ENCODE measurements around the gene SLC9A5.
A peak's percentile ranks its signal among the peaks of the same experiment; 100 is the strongest.

Gene SLC9A5

DNA sequence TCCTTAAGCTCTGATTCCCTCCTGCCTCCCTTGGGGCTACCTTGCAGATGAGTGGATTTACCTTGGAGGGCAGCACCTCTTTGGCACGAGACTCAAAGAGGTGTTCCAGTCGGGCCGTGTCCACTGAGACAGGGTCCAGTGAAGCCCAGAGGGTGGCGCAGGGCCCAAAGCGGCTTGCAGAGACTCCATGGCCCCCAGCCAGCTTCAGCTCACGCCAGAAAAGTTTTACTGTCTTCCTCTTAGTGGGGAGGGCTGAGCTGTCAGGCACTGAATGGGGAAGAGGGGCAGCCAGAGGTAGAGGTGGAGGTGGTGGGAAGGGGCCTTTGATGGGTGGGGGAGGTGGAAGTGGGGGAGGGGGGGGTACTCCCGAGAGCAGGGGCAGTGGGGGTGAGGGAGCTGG is 15.2 kb upstream of the SLC9A5 start:
- H2AFZ ChIP-seq (ENCODE audit: low read depth, low read length) = no peak overlapping the region
- peaks cover 13% of the 10 kb centered on the region; the same call in 1 of the 2 replicates for H4K20me1 ChIP-seq (ENCODE audit: insufficient read depth, low read length)
- no peak for TF ChIP-seq EZH2 (IDR thresholded peaks at IDR 0.05; ENCODE audit: borderline replicate concordance, low read depth, low read length, severe bottlenecking)
- TF ChIP-seq, protein P1, sequence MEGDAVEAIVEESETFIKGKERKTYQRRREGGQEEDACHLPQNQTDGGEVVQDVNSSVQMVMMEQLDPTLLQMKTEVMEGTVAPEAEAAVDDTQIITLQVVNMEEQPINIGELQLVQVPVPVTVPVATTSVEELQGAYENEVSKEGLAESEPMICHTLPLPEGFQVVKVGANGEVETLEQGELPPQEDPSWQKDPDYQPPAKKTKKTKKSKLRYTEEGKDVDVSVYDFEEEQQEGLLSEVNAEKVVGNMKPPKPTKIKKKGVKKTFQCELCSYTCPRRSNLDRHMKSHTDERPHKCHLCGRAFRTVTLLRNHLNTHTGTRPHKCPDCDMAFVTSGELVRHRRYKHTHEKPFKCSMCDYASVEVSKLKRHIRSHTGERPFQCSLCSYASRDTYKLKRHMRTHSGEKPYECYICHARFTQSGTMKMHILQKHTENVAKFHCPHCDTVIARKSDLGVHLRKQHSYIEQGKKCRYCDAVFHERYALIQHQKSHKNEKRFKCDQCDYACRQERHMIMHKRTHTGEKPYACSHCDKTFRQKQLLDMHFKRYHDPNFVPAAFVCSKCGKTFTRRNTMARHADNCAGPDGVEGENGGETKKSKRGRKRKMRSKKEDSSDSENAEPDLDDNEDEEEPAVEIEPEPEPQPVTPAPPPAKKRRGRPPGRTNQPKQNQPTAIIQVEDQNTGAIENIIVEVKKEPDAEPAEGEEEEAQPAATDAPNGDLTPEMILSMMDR (IDR thresholded peaks at IDR 0.05; ENCODE audit: borderline replicate concordance, extremely low read depth, low read length, poor library complexity, severe bottlenecking) = no peak
- no peak overlapping the region for H3K4me2 ChIP-seq (ENCODE audit: insufficient read depth, low read length)
- H3K9ac ChIP-seq (ENCODE audit: low read depth, low read length) = no peak overlapping the region
- no peak overlapping the region for H3K4me3 ChIP-seq (ENCODE audit: low read depth in 1 of 2, low read length in 2 of 2)
- peaks cover 64% of the 10 kb centered on the region for H3K36me3 ChIP-seq (ENCODE audit: insufficient read depth, low read length)
- H3K9me3 ChIP-seq (ENCODE audit: insufficient read depth, low read length, severe bottlenecking) = no peaks in the 10 kb centered on the region
- ATAC-seq (ENCODE audit: insufficient read depth, low read depth) (no peak), DNase-seq (no peak)
- H3K27ac ChIP-seq (ENCODE audit: low read length) = no peak overlapping the region
- no peaks in the 10 kb centered on the region for H3K27me3 ChIP-seq (ENCODE audit: insufficient read depth, low read length, poor library complexity)
- H3K79me2 ChIP-seq (ENCODE audit: insufficient read depth, low read length) = peaks cover 16% of the 10 kb centered on the region
- H3K4me1 ChIP-seq (ENCODE audit: insufficient read depth, low read length) = peaks cover 28% of the 10 kb centered on the region

DNA sequence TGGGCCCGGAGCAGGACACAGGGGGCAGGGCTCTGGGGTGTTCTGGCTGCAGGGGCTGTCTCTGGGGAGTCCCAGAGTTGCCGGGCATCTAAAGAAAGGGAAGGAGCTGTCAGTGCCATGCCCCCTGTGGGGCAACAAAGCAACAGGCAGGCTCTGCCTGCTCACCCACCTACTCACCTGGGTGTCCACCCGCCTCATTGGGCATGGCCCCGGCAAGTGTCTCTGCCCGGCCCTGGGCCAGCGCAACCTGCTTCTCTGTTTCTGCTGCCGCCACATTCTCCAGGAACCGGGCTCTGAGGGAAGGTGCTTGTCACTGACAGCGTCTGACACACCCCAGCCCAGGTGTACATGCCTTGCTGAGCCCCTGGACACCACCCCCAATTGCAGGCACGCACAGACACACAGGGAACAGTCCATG is 14.6 kb upstream of the SLC9A5 start:
- H3K4me2 ChIP-seq (ENCODE audit: insufficient read depth, low read length) = no peak overlapping the region
- no peak for DNase-seq
- H3K36me3 ChIP-seq (ENCODE audit: insufficient read depth, low read length) = peaks cover 60% of the 10 kb centered on the region
- H3K27ac ChIP-seq (ENCODE audit: low read length) = no peak overlapping the region
- peaks cover 15% of the 10 kb centered on the region; the same call in 1 of the 2 replicates for H4K20me1 ChIP-seq (ENCODE audit: insufficient read depth, low read length)
- no peak overlapping the region for H3K9ac ChIP-seq (ENCODE audit: low read depth, low read length)
- no peak for ATAC-seq (ENCODE audit: insufficient read depth, low read depth)
- H3K9me3 ChIP-seq (ENCODE audit: insufficient read depth, low read length, severe bottlenecking) = no peaks in the 10 kb centered on the region
- H3K79me2 ChIP-seq (ENCODE audit: insufficient read depth, low read length) = peaks cover 14% of the 10 kb centered on the region; the same call in 1 of the 2 replicates
- TF ChIP-seq, protein P1 (IDR thresholded peaks at IDR 0.05; ENCODE audit: borderline replicate concordance, extremely low read depth, low read length, poor library complexity, severe bottlenecking) = no peak
- TF ChIP-seq EZH2 (IDR thresholded peaks at IDR 0.05; ENCODE audit: borderline replicate concordance, low read depth, low read length, severe bottlenecking) = no peak
- peaks cover 25% of the 10 kb centered on the region for H3K4me1 ChIP-seq (ENCODE audit: insufficient read depth, low read length)
- H3K4me3 ChIP-seq (ENCODE audit: low read depth in 1 of 2, low read length in 2 of 2) = no peak overlapping the region
- H2AFZ ChIP-seq (ENCODE audit: low read depth, low read length) = no peak overlapping the region
- H3K27me3 ChIP-seq (ENCODE audit: insufficient read depth, low read length, poor library complexity) = no peaks in the 10 kb centered on the region

DNA sequence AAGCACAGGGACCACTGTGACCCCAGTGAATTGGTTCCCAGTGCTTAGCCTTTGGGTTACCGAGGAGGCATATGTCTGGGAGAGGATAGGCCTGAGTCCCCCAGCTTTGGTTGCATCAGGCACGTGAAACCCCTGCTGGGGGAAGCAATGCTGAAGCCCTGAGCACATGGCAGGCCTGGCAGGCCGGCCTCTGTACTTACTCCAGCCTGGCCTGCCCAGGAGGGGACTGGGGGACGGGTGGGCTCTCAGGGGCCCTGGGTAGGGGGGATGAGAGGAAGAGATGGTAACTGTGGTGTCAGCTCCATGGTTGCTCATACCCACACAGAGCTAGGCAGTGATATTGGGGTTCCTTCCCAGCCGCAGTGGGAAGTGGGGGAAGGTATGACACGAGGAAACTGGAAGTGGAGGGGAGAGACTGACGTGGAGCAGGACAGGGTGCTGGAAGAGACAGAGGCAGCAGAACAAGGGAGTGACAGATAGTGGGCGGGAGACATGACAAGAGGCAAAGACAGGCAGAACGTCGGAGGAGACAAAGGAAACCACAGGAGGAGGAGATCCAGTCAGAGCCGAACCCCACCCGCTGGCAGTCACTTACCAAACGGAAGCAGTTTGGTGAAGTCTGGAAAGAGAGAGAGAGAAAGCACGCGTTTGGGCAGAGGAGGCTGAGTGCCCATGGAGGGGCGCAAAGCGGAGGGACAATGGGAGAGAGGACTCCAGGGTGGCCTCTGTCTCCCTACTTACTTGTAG is 12.8 kb upstream of the SLC9A5 start:
- Histone ChIP-seq H3K27me3 (ENCODE audit: insufficient read depth, low read length, poor library complexity) (no peaks in the 10 kb centered on the region), H3K9me3 (ENCODE audit: insufficient read depth, low read length, severe bottlenecking) (no peaks in the 10 kb centered on the region), H3K9ac (ENCODE audit: low read depth, low read length) (peak overlapping the region; percentile 53), H4K20me1 (ENCODE audit: insufficient read depth, low read length) (peaks cover 4% of the 10 kb centered on the region; the same call in 1 of the 2 replicates), H3K27ac (ENCODE audit: low read length) (peak overlapping the region; percentile 95), H3K36me3 (ENCODE audit: insufficient read depth, low read length) (peaks cover 42% of the 10 kb centered on the region), H3K4me1 (ENCODE audit: insufficient read depth, low read length) (peaks cover 25% of the 10 kb centered on the region), H3K79me2 (ENCODE audit: insufficient read depth, low read length) (peaks cover 14% of the 10 kb centered on the region; the same call in 1 of the 2 replicates), H3K4me3 (ENCODE audit: low read depth in 1 of 2, low read length in 2 of 2) (peak overlapping the region; percentile 12 to 55; a peak in 3 of 4 replicates), H2AFZ (ENCODE audit: low read depth, low read length) (peak overlapping the region; percentile 76), H3K4me2 (ENCODE audit: insufficient read depth, low read length) (peak overlapping the region; percentile 57)
- ATAC-seq (ENCODE audit: insufficient read depth, low read depth) = peak; percentile 85
- TF ChIP-seq, protein P1 (IDR thresholded peaks at IDR 0.05; ENCODE audit: borderline replicate concordance, extremely low read depth, low read length, poor library complexity, severe bottlenecking) = peak; percentile 10
- TF ChIP-seq EZH2 (IDR thresholded peaks at IDR 0.05; ENCODE audit: borderline replicate concordance, low read depth, low read length, severe bottlenecking) = no peak
- peak; percentile 86 for DNase-seq
